ENCODE data around the gene ERBIN. TPM values are rescaled to one million over a fixed set of nuclear protein-coding genes. Genes with fewer than 3 reads are reported as not detected.

ERBIN gene
- total RNA-seq, 1 experiment from 2014 or later = 27.1 TPM

GRCh38 chr5:65880496-65881072, 45.8 kb upstream of the ERBIN start:
- Mint-ChIP-seq H3K27ac (no peak overlapping the region), H3K4me1 (no peaks in the 10 kb centered on the region), H3K36me3 (no peaks in the 10 kb centered on the region), H3K9me3 (peaks cover 17% of the 10 kb centered on the region), H3K27me3 (ENCODE audit: low read depth) (no peaks in the 10 kb centered on the region; the same call in 1 of the 2 replicates), H3K4me3 (no peak overlapping the region)
- no peak for ATAC-seq
- no peak for DNase-seq (ENCODE audit: low spot score)
- ChIA-PET CTCF (no interaction called here), POLR2A (no interaction called here)
- TF ChIP-seq MXD4 (CRISPR knock-in tag; IDR thresholded peaks at IDR 0.05; ENCODE audit: borderline replicate concordance) (no peak), SMAD3 (CRISPR knock-in tag; IDR thresholded peaks at IDR 0.05; ENCODE audit: borderline replicate concordance) (no peak), ZNF219 (CRISPR knock-in tag; IDR thresholded peaks at IDR 0.05; ENCODE audit: borderline replicate concordance) (no peak), E2F4 (CRISPR knock-in tag; IDR thresholded peaks at IDR 0.05; ENCODE audit: borderline replicate concordance, low read depth) (no peak), ZNF121 (CRISPR knock-in tag; IDR thresholded peaks at IDR 0.05) (no peak), JAZF1 (CRISPR knock-in tag; IDR thresholded peaks at IDR 0.05) (no peak), IRF1 (CRISPR knock-in tag; IDR thresholded peaks at IDR 0.05) (no peak), MAX (CRISPR knock-in tag; IDR thresholded peaks at IDR 0.05) (no peak), FOXP4 (CRISPR knock-in tag; IDR thresholded peaks at IDR 0.05) (no peak), FOXP1 (CRISPR knock-in tag; IDR thresholded peaks at IDR 0.05; ENCODE audit: borderline replicate concordance) (no peak), ZNF138 (CRISPR knock-in tag; conservative IDR thresholded peaks at IDR 0.05) (no peak), SMAD4 (CRISPR knock-in tag; IDR thresholded peaks at IDR 0.05) (no peak), ZNF532 (CRISPR knock-in tag; IDR thresholded peaks at IDR 0.05; ENCODE audit: borderline replicate concordance) (no peak), CBFB (CRISPR knock-in tag; IDR thresholded peaks at IDR 0.05; ENCODE audit: low read depth) (no peak), TCF7 (CRISPR knock-in tag; IDR thresholded peaks at IDR 0.05; ENCODE audit: low read depth) (no peak), SP1 (CRISPR knock-in tag; conservative IDR thresholded peaks at IDR 0.05) (no peak)

GRCh38 chr5:65882278-65882677, 44.1 kb upstream of the ERBIN start:
- no peaks in the 10 kb centered on the region for H3K36me3 Mint-ChIP-seq
- H3K27me3 Mint-ChIP-seq (ENCODE audit: low read depth) = no peaks in the 10 kb centered on the region; the same call in none of the 2 replicates
- peaks cover 2% of the 10 kb centered on the region; the same call in 1 of the 2 replicates for H3K4me1 Mint-ChIP-seq
- peaks cover 14% of the 10 kb centered on the region for H3K9me3 Mint-ChIP-seq
- DNase-seq (ENCODE audit: low spot score) (no peak), ATAC-seq (no peak)
- H3K4me3 Mint-ChIP-seq = no peak overlapping the region
- POLR2A ChIA-PET = no interaction called here
- H3K27ac Mint-ChIP-seq = no peak overlapping the region
- CTCF ChIA-PET = no interaction called here
- TF ChIP-seq E2F1 (CRISPR knock-in tag; IDR thresholded peaks at IDR 0.05) (no peak), FOXP1 (CRISPR knock-in tag; IDR thresholded peaks at IDR 0.05; ENCODE audit: borderline replicate concordance) (no peak), PREB (CRISPR knock-in tag; IDR thresholded peaks at IDR 0.05; ENCODE audit: borderline replicate concordance) (no peak), MAX (CRISPR knock-in tag; IDR thresholded peaks at IDR 0.05) (no peak), GRHL2 (CRISPR knock-in tag; IDR thresholded peaks at IDR 0.05; ENCODE audit: insufficient replicate concordance, severe bottlenecking) (no peak), ZSCAN18 (CRISPR knock-in tag; IDR thresholded peaks at IDR 0.05) (no peak)

All from WTC11 (cell line).